HG03060 (cell line): ENCODE measurements around the gene TYR.
"Not testable (repeated sequence)": the region's sequence is repeated elsewhere in the genome, so short reads cannot be mapped to it uniquely, and the experiment has no call there.

ENCODE experiments used
- ATAC-seq: cut with Tn5 transposase; IDR thresholded peaks from one replicate; pipeline ENCODE4 v1.9.1; 2021; ENCODE audit warnings: low read depth, moderate number of reproducible peaks; ENCODE audit not compliant: unreplicated experiment

Gene TYR

DNA sequence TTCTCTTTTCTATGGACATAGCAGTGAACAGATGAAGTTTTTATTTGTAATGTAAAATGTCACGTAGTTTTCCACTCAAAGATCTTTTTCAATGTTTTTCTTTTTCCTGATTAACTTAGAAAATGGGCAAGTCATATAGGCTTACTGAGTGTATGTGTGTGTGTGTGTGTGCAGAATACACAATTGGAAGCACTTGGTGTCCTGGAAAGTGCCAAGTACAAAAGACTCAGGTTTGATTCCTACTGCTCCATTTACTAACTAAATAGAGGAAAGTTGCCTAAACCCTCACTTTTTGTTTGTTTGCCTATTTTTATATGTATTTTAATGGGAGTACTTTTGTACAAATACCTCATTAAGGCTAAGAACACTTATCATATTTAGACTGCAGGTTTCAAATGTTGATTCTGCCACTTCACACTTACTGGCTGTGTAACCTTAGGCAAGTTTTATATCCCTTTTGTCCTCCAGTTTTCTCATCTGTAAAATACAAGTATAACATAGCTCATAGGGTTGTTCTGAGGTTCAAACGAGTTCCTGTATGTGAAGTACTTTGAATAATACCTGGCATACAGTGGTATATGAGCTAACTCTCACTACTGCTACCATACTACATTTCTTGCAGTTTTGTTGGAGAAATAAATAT lies 90.1 kb downstream of the TYR start:
- no peak for ATAC-seq

DNA sequence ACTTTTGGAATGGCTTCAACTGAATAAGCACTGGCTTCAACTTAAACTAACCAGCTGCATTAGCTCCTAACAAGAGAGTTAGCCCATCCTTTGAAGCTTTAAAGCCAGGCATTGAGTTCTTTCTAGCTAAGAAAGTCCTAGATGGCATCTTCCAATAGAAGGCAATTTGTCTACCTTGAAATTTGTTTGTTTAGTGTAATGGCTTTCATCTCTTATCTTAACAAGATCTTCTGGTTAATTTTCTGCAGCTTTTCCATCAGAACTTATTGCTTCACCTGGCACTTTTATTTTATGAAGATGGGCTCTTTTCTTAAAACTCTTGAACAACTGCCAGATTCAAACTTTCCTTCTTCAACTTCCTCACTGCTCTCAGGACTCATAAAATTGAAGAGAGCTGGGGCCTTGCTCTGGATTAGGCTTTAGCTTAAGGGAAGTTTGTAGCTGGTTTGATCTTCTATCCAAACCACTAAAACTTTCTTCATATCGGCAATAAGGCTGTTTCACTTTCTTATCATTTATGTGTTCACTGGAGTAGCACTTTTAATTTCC lies 94.9 kb downstream of the TYR start:
- not testable (repeated sequence) for ATAC-seq

DNA sequence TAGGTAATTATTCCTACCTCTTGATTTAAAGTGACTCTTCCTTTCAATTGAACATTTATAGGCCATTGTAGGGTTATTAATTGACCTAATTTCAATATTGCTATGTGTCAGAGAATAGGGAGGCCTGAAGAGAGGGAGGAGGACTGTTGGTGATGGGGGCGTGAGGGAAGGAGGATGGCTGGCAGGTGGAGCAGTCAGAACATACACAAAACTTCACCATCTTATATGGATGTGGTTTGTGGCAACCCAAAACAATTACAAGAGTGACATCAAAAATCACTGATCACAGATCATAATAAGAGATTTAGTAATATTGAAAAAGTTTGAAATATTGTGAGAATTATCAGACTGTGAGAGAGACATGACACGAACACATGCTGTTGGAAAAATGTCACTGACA lies 95.5 kb downstream of the TYR start:
- ATAC-seq = not testable (repeated sequence)

GRCh38 chr11:89275966-89276365 lies 98.3 kb downstream of the TYR start:
- ATAC-seq = no peak

GRCh38 chr11:89279176-89279575 lies 101.5 kb downstream of the TYR start:
- no peak for ATAC-seq

GRCh38 chr11:89281032-89281677 lies 103.5 kb downstream of the TYR start:
- not testable (repeated sequence) for ATAC-seq

- ATAC-seq = not testable (repeated sequence)
Measured at GRCh38 chr11:89286601-89287000, 108.9 kb downstream of the TYR start.

GRCh38 chr11:89288004-89288403 lies 110.3 kb downstream of the TYR start:
- ATAC-seq = not testable (repeated sequence)

- ATAC-seq = no peak
Measured at GRCh38 chr11:89293965-89294679, 116.4 kb downstream of the TYR start.

GRCh38 chr11:89295023-89295422 lies 117.3 kb downstream of the TYR start:
- not testable (repeated sequence) for ATAC-seq

- ATAC-seq = not testable (repeated sequence)
Measured at GRCh38 chr11:89303029-89303428, 125.4 kb downstream of the TYR start.

- ATAC-seq = not testable (repeated sequence)
Measured at GRCh38 chr11:89308272-89308671, 130.6 kb downstream of the TYR start.

GRCh38 chr11:89309321-89309985 lies 131.8 kb downstream of the TYR start:
- not testable (repeated sequence) for ATAC-seq

GRCh38 chr11:89310607-89311006 lies 132.9 kb downstream of the TYR start:
- not testable (repeated sequence) for ATAC-seq

- no peak for ATAC-seq
Measured at GRCh38 chr11:89321401-89321800, 143.7 kb downstream of the TYR start.

GRCh38 chr11:89327885-89328284 lies 150.2 kb downstream of the TYR start:
- no peak for ATAC-seq

- ATAC-seq = not testable (repeated sequence)
Measured at GRCh38 chr11:89331940-89332339, 154.3 kb downstream of the TYR start.

- ATAC-seq = not testable (repeated sequence)
Measured at GRCh38 chr11:89333704-89334103, 156.0 kb downstream of the TYR start.

DNA sequence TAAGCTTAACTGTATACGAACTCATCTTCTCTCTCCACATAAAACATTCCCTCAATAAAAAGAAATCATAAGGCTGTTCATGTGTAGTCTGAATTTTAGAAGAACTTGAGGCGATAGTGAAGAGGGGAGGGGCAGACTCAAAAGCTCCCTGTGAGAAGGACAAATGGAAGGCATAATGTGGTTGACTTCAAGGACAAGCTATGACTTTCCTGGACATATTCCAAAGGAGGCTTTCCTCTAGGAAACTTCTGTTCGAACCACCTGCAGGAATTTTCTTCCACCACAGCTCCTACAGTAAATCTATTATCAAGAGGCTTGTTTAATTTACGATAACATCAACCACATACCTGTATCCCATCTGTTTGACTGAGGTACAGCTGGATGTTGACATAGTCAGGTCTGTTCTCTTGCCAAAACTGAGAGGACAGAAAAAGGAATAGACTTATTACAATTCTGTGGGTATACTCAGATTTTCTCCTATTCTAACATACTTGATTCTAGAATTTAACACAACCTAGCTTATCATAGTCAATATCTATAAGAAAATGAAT lies 159.5 kb downstream of the TYR start:
- not testable (repeated sequence) for ATAC-seq

- ATAC-seq = not testable (repeated sequence)
Measured at GRCh38 chr11:89338073-89338472, 160.4 kb downstream of the TYR start.
